NCI-H2171 treated with DMSO at 0.1 percent for 48 hours (cell line): ENCODE data around the gene NRF1.
A peak's percentile ranks its signal among the peaks of the same experiment; 100 is the strongest.
"Not testable (repeated sequence)": the region's sequence is repeated elsewhere in the genome, so short reads cannot be mapped to it uniquely, and the experiment has no call there.

Experiments
- DNase-seq: peaks from one replicate; lab custom pipeline; 2025; lab: John Stamatoyannopoulos, UW

The NRF1 gene

DNA sequence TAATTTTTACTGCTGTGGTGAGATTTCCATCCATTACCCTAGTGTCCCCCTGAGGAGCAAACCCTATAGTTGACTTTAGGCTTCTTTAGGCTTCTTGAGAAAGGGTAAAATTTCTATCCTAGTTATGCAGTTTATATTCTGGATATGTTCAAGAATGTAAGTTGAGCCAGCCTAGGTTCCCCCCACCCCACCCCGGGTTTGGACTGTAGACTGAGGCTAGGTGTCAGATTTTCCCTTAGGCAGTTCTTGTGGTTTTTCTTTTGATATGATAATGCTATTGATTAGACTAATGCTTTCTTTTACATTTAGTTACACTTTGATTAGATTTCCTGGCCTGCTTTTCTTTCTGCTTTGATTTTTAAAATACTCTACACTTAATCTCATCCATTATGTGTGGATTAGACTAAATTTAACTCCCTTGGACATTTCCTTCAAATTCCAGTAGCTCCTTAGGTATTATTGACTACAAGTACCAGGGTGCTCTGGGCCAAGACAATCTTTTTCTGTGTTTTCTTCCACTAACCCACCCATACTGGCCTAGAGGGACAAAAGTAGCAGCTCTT, 37.7 kb downstream of the NRF1 start:
- no peak for DNase-seq

DNA sequence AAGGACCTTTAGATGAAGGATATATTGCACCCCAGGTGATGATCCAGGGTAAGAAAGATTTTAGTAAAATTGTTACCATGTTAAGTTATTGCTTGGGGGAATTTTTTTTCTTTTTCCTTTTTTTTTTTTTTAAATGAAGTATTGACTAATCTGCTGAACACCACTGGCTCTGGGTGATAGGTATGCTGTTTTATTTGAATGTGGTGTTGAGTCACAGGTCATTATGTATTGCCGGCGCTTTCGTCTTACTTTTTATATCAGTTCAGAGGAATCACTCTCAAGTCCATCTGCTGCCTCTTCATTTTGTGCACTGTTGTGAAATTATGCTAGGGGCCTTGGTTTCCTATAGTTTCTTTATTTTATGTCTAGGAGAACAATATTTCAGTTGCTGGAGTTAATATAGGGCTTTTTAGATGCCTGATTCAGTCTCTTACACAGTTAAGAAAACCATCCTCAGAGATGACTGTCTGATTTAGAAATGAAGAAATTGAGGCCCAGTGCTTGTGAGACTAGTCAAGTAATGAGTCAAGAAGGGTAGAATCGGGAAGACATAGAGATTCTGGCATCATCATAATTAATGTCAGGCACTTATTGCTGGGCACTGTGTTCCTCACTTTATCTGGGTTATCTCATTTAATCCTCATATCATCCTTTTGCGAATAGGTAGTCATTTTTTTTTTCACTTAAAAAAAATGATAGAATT, 38.7 kb downstream of the NRF1 start:
- no peak for DNase-seq

DNA sequence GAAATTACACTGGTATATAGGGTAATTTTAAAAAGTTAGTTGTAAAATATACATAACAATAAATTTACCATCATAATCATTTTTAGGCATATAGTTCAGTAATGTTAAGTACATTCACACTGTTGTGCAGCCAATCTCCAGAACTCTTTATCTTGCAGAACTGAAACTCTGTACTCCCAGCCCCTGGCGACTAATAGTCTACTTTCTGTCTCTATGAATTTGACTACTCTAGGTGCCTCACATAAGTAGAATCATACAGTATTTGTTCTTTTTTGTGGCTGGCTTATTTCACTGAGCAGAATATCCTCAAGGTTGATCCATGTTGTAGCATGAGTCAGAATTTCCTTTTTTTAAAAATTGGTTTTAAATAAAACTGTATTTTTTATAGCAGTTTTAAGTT, 41.4 kb downstream of the NRF1 start:
- DNase-seq, result no peak

DNA sequence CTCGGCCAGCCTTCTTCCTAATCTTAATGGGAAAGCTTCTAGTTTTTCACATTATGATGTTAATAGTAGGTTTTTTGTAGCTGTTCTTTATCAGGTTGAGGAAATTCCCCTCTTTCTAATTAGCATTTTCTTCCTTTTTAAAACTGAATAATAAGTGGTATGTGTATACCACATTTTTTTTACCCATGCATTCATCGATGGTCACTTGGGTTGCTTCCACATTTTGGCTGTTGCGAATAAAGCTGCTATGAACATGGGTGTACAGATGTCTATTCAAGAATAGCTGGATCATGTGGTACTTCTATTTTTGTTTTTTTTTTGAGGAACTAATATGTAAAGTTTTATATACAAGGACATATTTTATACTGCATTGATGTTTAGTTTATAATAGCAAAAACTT, 44.3 kb downstream of the NRF1 start:
- no peak for DNase-seq

DNA sequence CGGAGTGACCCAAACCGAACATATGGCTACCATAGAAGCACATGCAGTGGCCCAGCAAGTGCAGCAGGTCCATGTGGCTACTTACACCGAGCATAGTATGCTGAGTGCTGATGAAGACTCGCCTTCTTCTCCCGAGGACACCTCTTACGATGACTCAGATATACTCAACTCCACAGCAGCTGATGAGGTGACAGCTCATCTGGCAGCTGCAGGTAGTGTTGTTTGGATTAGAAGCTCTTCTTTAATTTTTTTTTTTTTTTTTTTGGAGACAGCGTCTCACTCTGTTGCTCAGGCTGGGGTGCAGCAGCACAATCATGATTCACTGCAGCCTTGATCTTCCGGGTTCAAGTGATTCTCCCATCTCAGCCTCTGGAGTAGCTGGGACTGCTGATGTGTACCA, 45.8 kb downstream of the NRF1 start:
- no peak for DNase-seq

DNA sequence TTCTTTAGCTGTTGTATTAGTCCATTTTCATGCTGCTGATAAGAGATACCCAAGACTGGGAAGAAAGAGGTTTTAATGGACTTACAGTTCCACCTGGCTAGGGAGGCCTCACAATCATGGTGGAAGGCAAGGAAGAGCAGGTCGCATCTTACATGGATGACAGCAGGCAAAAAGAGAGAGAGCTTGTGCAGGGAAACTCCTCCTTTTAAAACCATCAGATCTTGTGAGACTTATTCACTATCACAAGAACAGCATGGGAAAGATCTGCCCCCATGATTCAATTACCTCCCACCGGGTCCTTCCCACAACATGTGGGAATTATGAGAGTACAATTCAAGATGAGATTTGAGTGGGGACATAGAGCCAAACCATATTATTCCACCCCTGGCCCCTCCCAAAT, 48.4 kb downstream of the NRF1 start:
- DNase-seq, result not testable (repeated sequence)

DNA sequence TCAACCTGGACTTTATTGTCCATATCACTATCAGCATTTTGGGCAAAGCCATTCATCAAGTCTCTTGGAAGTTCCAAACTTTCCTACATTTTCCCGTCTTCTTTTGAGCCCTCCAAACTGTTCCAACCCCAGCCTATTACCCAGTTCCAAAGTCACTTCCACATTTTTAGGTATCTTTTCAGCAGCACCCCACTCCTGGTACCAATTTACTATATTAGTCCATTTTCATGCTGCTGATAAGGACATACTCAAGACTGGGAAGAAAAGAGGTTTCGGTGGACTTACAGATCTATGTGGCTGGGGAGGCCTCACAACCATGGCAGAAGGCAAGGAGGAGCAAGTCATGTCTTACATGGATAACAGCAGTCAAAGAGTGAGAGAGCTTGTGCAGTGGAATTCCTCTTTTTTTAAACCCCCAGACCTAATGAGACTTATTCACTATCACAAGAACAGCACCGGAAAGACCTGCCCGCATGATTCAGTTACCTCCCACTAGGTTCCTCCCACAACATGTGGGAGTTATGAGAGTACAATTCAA, 50.2 kb downstream of the NRF1 start:
- DNase-seq, result no peak

DNA sequence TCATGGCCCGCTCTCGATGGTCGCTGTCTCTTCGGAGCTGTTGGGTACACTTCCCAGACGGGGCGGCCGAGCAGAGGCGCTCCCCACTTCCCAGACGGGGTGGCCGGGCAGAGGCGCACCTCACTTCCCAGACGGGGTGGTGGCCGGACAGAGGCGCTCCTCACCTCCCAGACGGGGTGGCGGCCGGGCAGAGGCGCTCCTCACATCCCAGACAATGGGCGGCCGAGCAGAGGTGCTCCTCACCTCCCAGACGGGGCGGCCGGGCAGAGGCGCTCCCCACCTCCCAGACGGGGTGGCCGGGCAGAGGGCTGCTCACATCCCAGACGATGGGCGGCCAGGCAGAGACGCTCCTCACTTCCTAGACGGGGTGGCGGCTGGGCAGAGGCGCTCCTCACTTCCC, 51.7 kb downstream of the NRF1 start:
- not testable (repeated sequence) for DNase-seq

DNA sequence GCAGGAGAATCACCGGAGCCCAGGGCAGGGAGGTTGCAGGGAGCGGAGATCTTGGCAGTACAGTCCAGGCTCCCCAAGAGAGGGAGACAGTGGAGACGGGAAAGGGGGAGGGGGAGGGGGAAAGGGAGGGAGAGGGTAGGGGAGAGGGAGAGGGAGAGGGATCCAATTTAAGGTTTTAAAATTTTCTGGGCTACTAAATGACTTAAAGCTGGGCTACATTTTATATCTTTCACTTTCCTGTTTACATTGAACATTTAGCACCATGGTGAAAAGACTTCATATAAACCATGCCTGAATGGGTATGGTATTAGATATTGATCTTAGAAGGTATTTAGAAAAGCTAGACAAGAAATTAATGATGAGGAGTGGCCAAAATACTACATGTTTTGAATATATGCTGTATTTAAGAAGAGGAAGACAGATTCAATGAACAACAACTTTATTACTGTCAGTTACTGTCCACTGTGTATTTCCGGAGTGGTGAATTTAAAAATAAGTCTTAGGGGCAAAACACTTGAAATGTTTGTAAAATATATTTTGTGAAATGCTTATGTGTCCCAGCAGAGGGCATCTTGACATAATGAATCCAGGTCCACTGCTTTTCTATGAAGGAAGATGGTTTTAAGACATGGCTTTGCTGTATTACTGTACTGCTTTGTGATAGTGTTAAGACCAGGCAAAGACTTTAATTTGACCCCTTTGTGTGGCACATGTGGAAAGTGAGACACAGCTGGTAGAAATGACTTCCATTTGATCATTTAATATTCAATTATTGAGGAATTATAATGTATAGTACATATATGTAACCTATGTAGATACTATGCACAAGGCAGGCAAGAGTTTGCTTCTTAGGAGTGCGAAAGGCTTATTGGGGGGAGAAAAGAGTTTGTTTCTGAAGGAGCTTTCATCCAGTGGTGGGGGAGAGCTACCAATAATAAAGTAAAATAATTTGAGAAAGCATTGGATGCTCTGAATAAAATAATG, 52.8 kb downstream of the NRF1 start:
- DNase-seq, result peak; percentile 74

DNA sequence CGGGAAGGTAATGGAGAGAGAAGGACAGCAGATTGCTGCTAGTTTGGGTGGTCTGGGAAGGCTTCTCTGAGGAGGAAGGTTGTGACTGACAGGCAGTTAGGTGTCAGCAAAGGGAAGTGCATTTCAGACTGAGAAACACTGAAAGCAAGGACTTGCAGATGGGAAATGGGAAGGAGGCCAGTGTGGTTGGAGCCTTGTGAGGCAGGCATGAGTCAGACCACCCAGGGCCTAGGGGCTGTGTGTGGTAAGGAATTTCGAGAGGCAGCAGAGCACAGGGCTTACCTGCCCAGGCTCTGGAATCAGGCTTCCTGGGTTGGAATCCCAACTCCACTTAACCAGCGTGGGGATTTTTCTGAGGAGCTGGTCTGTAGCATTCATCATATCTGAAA, 53.5 kb downstream of the NRF1 start:
- no peak for DNase-seq

DNA sequence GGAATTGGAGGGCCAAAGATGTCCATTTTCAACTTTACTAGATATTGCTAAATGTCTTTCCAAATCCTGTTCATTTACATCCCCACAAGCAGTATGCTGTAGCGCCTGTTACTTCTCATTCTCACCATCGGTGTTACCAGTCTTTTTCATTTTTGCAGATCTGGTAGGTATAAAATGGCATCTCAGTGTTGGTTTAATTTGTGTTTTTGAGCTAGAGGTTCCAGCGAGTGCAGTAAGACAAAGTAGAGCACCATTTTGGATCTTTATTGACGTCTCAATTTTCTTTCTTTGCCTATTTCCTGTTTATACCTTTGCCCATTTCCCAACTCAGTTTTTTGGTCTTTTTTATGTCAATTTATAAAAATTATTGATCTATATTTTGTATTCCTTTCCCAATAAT, 55.6 kb downstream of the NRF1 start:
- no peak for DNase-seq

DNA sequence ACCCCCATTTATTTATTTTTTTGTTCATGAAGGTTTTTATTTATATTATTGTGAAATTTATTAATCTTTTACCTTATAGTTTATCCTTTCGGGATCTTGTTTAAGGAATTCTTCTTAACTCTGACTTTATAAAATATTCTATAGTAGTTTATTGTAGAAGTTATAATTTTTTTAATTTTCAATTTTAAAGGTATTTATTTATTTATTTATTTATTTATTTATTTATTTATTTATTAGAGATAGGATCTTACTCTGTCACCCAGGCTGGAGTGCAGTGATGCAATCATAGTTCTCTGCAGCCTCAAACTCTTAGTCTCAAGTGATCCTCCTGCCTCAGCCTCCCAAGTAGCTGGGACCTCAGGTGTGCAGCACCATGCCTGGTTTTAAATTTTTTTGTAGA, 56.0 kb downstream of the NRF1 start:
- no peak for DNase-seq

DNA sequence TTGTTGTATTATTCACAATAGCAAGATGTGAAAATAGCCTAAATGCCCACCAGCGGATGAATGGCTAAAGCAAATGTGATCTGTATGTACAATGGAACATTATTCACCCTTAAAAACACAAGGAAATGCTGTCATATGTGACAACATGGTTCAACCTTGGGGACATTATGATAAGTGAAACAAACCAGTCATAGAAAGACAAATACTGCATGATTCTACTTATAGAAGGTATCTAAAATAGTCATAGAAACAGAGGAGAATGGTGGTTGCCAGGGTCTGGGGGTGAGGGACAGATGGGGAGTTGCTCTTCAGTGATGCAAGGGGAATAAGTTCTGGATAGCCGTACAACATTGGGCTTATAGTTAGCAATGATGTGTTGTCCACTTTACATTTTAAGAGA, 58.4 kb downstream of the NRF1 start:
- DNase-seq, result no peak

DNA sequence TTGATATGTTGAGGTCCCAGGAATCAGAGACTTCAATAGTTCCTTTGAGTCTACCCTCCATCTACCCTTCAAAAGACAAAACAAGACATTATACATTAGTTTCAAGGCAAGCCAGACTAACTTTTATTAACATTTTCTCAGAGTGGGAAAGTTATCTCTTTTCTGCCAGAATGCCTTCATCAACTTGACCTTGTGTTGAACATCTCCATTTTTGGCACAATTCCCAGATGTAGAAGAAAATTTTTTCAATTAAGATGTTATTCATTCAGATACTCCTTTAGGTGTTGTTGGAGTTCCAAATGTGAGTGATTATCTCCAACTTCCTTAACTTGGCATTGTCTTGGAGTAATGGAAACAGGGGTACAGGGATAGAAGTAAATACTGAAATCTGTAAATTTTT, 59.1 kb downstream of the NRF1 start:
- peak; percentile 29 for DNase-seq

DNA sequence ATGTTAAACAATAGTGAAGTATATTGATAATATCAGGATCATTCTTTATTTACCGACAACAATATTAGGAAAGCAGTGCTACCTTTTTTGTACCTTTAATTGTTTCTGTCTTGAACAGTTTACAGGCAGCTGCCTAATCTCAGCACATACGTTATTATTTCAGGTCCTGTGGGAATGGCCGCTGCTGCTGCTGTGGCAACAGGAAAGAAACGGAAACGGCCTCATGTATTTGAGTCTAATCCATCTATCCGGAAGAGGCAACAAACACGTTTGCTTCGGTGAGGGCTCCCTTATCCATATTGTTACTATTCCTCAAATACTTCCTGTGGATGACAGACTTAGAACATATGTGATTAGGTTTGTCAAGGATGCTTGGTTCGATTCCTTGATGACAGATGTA, 59.7 kb downstream of the NRF1 start:
- peak; percentile 60 for DNase-seq

DNA sequence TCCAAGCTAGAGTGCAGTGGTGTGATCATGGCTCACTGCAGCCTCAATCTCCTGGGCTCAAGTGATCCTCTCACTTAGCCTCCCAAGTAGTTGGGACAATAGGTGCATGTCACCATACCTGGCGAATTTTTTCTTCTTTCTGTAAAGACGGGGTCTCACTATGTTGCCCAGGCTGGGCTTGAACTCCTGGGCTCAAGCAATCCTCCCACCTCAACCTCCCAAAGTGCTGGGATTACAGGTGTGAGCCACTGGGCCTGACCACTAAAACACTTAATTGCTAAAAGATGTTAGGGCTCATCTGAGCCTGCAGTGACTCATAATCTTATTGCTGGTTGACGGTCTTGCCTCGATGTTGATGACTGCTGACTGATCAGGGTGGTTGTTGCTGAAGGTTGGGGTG, 63.0 kb downstream of the NRF1 start:
- not testable (repeated sequence) for DNase-seq

DNA sequence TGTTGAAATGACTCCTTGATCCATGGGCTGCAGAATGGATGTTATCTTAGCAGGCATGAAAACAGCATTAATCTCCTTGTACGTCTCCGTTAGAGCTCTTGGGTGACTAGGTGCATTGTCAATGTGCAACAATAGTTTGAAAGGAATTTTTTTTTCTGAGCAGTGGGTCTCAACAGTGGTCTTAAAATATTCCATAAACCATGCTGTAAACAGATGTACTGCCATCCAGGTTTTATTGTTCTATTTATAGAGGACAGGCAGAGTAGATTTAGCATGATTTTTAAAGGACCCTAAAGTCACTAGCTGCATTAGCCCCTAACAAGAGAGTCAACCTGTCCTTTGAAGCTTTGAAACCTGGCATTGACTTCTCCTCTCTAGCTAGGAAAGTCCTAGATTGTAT, 64.0 kb downstream of the NRF1 start:
- no peak for DNase-seq

DNA sequence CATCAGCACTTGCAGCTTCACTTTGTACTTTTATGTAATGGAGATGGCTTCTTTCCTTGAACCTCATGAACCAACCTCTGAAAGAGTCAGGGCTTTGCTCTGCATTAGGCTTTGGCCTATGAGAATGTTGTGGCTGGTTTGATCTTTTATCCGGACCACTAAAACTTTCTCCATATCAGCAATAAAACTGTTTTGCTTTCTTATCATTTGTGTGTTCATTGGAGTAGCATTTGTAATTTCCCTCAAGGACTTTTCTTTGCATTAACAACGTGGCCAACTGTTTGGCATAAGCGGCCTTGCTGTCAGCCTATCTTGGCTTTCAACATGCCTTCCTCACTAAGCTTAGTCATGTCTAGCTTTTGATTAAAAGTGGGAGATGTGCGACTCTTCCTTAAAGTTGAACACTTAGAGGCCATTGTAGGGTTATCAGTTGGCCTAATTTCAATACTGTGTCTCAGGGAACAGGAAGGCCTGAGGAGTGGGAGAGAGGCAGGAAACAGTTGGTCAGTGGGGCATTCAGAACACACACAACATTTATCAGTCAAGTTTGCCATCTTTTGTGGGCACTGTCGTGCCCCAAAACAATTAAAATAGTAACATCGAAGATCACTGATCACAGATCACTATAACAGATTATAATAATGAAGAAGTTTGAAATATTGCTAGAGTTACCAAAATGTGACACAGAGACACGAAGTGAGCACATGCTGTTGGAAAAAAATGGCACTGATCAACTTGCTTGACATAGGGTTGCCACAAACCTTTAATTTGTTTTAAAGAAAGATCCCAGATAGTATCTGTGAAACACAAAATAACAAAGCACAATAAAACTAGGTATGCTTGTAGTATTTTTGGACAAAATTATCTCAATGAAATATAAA, 64.7 kb downstream of the NRF1 start:
- no peak for DNase-seq

DNA sequence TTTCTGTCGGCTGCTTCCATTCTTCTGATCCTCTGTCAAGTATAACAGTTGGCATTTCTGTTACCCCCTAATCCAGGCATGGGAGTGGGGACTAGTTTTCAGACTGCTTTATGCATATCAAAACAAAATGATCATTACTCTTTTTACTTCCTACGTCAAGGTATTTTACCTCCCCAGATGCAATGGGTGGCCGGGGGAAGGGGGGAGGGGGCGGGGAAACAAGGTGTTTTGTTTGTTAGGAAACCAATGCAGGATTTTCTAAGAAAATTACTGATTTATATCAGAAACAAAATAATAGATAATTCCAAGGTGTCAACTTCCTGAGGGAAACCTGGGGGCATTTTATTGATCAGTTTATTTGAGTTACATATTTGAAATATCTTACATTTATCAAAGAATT, 66.3 kb downstream of the NRF1 start:
- no peak for DNase-seq

DNA sequence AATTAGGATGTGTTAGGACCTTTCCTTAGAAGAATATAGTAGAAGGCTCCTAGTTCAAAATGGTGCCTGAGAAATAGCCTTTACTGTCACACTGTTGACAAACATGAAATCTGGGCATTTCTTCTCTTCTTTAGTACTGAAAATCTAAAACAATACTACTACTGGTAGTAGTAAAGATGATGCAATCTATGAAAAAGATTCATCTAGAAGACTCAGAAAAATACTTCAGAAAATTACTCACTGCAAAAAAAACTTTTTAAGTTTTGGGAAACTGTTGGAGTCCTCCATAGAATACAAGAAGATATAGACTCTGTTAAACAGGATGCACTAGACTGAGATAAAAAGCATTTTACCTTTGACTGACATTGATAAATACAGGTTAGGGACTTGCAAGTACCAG, 67.1 kb downstream of the NRF1 start:
- DNase-seq, result no peak

DNA sequence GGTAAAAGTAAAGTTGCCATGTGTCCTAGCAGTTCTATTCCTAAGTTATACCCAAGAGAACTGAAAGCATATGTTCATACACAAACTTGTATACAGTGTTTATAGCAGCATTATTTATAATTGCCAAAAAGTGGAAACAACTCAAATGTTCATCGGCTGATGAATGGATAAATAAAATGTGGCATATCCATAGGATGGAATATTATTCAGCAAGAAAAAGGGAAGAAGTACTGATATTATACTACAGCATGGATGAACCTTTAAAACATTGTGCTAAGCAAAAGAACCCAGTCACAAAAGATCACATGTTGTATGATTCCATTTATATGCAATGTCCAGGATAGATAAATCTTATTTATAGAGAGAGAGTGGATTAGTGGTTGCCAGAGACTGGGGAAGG, 68.9 kb downstream of the NRF1 start:
- DNase-seq, result no peak

DNA sequence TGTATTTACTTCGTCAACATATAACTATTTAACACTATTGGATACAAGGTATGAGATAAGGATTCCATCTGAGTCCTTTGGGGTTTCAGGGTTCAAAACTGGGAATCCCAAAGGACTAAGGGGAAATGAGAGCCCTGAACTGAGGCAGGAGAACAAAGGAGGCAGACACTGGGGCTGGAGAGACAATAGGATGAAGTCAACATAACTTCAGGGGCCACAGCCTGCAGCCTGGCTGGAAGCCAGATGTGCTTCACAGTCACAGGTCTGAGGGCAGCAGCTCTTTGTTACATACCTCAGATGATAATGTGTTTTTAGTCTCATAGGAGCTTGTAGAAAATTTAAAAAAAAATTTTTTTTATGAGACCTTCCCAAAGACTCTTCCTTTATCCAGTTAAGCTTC, 73.3 kb downstream of the NRF1 start:
- DNase-seq, result peak; percentile 43
